Activated CD8-positive, alpha-beta T cell treated with anti-CD3 and anti-CD28 coated beads, Interleukin-2, amount 10 ng/mL, durations not matched to agents 7 days and 5 days (primary cell): ENCODE data around the gene MPZL3. TPM values are rescaled to one million over a fixed set of nuclear protein-coding genes. Genes with fewer than 3 reads are reported as not detected.
"Not testable (repeated sequence)": the region's sequence is repeated elsewhere in the genome, so short reads cannot be mapped to it uniquely, and the experiment has no call there.

Experiments
- ATAC-seq: fragments of 150-1000 bp; cut with Tn5 transposase; one replicate; pipeline ENCODE4 v1.10.0; 2021; ENCODE audit warnings: moderate library complexity
- CTCF ChIA-PET: fragments of 350-600 bp; sonication (Branson Sonifier 250); formaldehyde crosslinking; loops from one replicate; lab custom pipeline; 2021; ENCODE audit warnings: antibody characterized with exemption; lab: Charles Lee
- POLR2A ChIA-PET: fragments of 350-600 bp; sonication (Branson Sonifier 250); formaldehyde crosslinking; loops from one replicate; lab custom pipeline; 2021; ENCODE audit warnings: antibody characterized with exemption; lab: Charles Lee
- DNase-seq: peaks from one replicate; pipeline ENCODE4 v3.0.0-alpha.2; 2020
- H3K27ac Mint-ChIP-seq: one replicate; pipeline ENCODE4 v1.8.0; 2021; ENCODE audit warnings: mild to moderate bottlenecking, mixed read lengths
- H3K27me3 Mint-ChIP-seq: one replicate; pipeline ENCODE4 v1.8.0; 2021; ENCODE audit warnings: low read depth, mixed read lengths
- H3K36me3 Mint-ChIP-seq: one replicate; pipeline ENCODE4 v1.8.0; 2021; ENCODE audit warnings: low read depth, mixed read lengths
- H3K4me1 Mint-ChIP-seq: one replicate; pipeline ENCODE4 v1.8.0; 2021; ENCODE audit warnings: low read depth, mixed read lengths
- H3K4me3 Mint-ChIP-seq: one replicate; pipeline ENCODE4 v1.8.0; 2021; ENCODE audit warnings: mild to moderate bottlenecking, mixed read lengths
- H3K9me3 Mint-ChIP-seq: one replicate; pipeline ENCODE4 v1.8.0; 2022; ENCODE audit warnings: mixed read lengths; ENCODE audit not compliant: insufficient read depth
- total RNA-seq, 2 experiments: library from RNA; stranded (reverse); gene quantifications; one replicate each; pipeline ENCODE4 v1.2.3, GENCODE V29; 2021

The MPZL3 gene
- total RNA-seq, 2 experiments from 2014 or later, result 19.6 to 20.0 TPM

DNA sequence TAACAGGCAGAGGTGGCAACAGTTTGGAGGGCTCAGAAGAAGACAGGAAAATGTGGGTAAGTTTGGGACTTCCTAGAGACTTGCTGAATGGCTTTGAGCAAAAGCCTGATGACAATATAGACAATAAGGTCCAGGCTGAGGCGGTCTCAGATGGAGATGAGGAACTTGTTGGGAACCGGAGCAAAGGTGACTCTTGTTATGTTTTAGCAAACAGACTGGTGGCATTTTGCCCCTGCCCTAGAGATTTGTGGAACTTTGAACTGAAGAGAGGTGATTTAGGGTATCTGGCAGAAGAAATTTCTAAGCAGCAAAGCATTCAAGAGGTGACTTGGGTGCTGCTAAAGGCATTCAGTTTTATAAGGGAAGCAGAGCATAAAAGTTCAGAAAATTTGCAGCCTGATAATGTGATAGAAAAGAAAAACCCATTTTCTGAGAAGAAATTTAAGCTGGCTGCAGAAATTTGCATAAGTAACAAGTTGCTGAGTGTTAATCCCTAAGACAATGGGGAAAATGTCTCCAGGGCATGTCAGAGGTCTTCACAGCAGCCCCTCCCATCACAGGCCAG, 61.1 kb downstream of the MPZL3 start:
- ChIA-PET POLR2A (interaction anchor here (0.9 kb wide), 1 partner anchor 90 kb away, joined by 3 read pairs; no protein-coding TSS in a partner anchor), CTCF (interaction anchor here (1.6 kb wide), 1 partner anchor 19 kb away, joined by 7 read pairs; no protein-coding TSS in a partner anchor)
- Mint-ChIP-seq H3K27me3 (peaks cover 24% of the 10 kb centered on the region), H3K36me3 (peaks cover 51% of the 10 kb centered on the region)
- H3K27ac Mint-ChIP-seq, H3K4me1 Mint-ChIP-seq, ATAC-seq, H3K4me3 Mint-ChIP-seq, DNase-seq, H3K9me3 Mint-ChIP-seq: not testable (repeated sequence)

DNA sequence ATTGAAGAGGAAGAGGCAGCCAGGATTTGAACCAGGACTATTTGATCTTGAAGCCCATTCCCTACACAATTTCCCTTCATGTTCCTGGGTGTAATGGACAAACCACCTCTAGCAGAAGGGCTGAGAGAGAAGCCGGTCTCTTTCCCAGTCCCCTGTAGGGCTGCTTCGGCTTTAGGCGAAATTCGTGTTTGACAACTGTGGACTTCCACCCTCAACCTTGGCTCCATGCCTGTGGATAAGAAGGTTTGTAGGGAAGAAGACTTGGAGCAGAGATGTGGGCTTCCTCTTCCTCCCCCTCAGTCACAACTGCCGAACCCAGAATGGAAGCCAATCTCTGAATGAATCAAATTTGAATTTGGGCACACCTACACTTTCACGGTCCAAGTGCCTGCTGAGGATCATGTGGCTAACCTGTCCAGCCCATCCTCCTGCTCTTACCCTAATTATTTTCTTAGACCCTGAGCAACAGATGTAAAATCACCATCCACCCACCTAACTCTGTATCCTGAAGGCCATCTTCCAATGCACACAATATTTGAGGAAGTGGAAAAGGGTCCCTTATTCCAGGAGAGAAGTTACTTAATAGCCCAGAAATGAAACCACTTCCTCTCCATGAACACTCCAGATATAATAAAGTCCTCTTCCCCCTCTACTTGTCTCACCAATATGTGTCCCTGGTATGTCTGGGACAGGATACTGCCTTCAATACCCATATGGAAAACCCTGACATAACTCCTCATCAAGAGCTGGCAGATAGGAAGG, 65.6 kb downstream of the MPZL3 start:
- H3K36me3 Mint-ChIP-seq, result peaks cover 11% of the 10 kb centered on the region
- no peak for DNase-seq
- H3K4me3 Mint-ChIP-seq, result no peak overlapping the region
- peaks cover 3% of the 10 kb centered on the region for H3K4me1 Mint-ChIP-seq
- H3K27ac Mint-ChIP-seq, result no peak overlapping the region
- H3K9me3 Mint-ChIP-seq, result no peaks in the 10 kb centered on the region
- peaks cover 31% of the 10 kb centered on the region for H3K27me3 Mint-ChIP-seq
- no peak for ATAC-seq
- CTCF ChIA-PET, result interaction anchor here (1.0 to 3.2 kb wide), 4 partner anchors 12 to 30 kb away, joined by 3 to 26 read pairs (median 10); no protein-coding TSS in a partner anchor
- POLR2A ChIA-PET, result no interaction called here

GRCh38 chr11:118184784-118185579, 67.2 kb downstream of the MPZL3 start:
- POLR2A ChIA-PET, result no interaction called here
- no peak for DNase-seq
- peaks cover 25% of the 10 kb centered on the region for H3K27me3 Mint-ChIP-seq
- CTCF ChIA-PET, result interaction anchor here (1.0 to 2.7 kb wide), 5 partner anchors 13 to 111 kb away, joined by 3 to 26 read pairs (median 5); no protein-coding TSS in a partner anchor
- H3K27ac Mint-ChIP-seq, result no peak overlapping the region
- no peaks in the 10 kb centered on the region for H3K9me3 Mint-ChIP-seq
- peaks cover 6% of the 10 kb centered on the region for H3K4me1 Mint-ChIP-seq
- H3K4me3 Mint-ChIP-seq, result no peak overlapping the region
- no peaks in the 10 kb centered on the region for H3K36me3 Mint-ChIP-seq
- ATAC-seq, result no peak

- H3K27me3 Mint-ChIP-seq, result peaks cover 20% of the 10 kb centered on the region
- DNase-seq, H3K27ac Mint-ChIP-seq, H3K9me3 Mint-ChIP-seq, ATAC-seq, POLR2A ChIA-PET, H3K4me3 Mint-ChIP-seq, H3K36me3 Mint-ChIP-seq, H3K4me1 Mint-ChIP-seq: not testable (repeated sequence)
- CTCF ChIA-PET, result interaction anchor here (2.7 kb wide), 1 partner anchor 12 kb away, joined by 26 read pairs; no protein-coding TSS in a partner anchor
Observed at GRCh38 chr11:118183691-118184090, 68.5 kb downstream of the MPZL3 start.

DNA sequence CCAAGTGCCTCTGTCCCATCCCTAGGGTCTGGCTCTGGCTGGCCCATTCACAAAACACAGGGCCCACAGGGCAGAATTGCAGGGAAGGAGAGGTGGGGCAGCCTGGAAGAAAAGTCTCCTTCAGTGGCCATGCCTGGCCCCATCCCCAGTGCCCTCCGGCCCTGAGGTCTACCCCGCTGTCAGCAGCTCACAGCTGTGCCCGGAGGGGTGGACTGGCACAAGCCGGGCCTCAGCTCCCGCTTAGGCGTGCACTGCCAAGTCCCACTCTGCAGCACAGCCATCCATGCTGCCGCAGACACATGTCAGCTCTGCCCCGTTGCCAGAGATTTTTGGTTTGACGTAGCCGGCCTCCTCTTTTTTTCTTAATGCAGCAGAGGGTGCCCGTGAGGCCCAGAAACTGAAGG, 71.9 kb downstream of the MPZL3 start:
- CTCF ChIA-PET, result interaction anchor here (0.7 to 4.0 kb wide), 6 partner anchors 9 to 185 kb away, joined by 3 to 44 read pairs (median 5); no protein-coding TSS in a partner anchor
- Mint-ChIP-seq H3K9me3 (no peaks in the 10 kb centered on the region), H3K27ac (no peak overlapping the region), H3K4me1 (peaks cover 6% of the 10 kb centered on the region), H3K27me3 (peaks cover 21% of the 10 kb centered on the region), H3K36me3 (no peaks in the 10 kb centered on the region), H3K4me3 (no peak overlapping the region)
- POLR2A ChIA-PET, result interaction anchor here (0.6 to 0.9 kb wide), 2 partner anchors 22 to 275 kb away, joined by 3 read pairs; no protein-coding TSS in a partner anchor
- DNase-seq (peak; percentile 30), ATAC-seq (peak; percentile 51)

- ATAC-seq (no peak), DNase-seq (no peak)
- ChIA-PET CTCF (interaction anchor here (0.8 to 1.4 kb wide), 2 partner anchors 104 to 114 kb away, joined by 3 read pairs; no protein-coding TSS in a partner anchor), POLR2A (no interaction called here)
- Mint-ChIP-seq H3K27ac (no peak overlapping the region), H3K4me1 (peaks cover 8% of the 10 kb centered on the region), H3K4me3 (no peak overlapping the region), H3K9me3 (no peaks in the 10 kb centered on the region), H3K27me3 (peaks cover 14% of the 10 kb centered on the region), H3K36me3 (no peaks in the 10 kb centered on the region)
Observed at GRCh38 chr11:118176778-118177134, 75.4 kb downstream of the MPZL3 start.

Other genes starting within 250 kb of the MPZL3 start
- under 1 TPM; 0.37 to 0.50 TPM for gene TMPRSS4, start 175.3 kb downstream of the MPZL3 start, total RNA-seq
- gene SMIM35, start 165.4 kb downstream of the MPZL3 start, total RNA-seq, result 1 to 10 TPM; 2.2 to 2.4 TPM
- under 1 TPM; 0.05 TPM for gene SCN4B, start 99.5 kb downstream of the MPZL3 start, total RNA-seq
- gene SCN2B, start 75.7 kb downstream of the MPZL3 start, total RNA-seq, result not detected
- 100 to 1,000 TPM; 140 to 144 TPM for gene JAML, start 27.4 kb downstream of the MPZL3 start, total RNA-seq
- 10 to 100 TPM; 11.7 to 12.2 TPM for gene MPZL2, start 11.9 kb upstream of the MPZL3 start, total RNA-seq
- 100 to 1,000 TPM; 515 to 530 TPM for gene CD3E, start 52.4 kb upstream of the MPZL3 start, total RNA-seq
- gene CD3D, start 90.3 kb upstream of the MPZL3 start, total RNA-seq, result 100 to 1,000 TPM; 541 to 588 TPM
- gene CD3G, start 92.0 kb upstream of the MPZL3 start, total RNA-seq, result 100 to 1,000 TPM; 227 to 232 TPM
- gene UBE4A, start 107.2 kb upstream of the MPZL3 start, total RNA-seq, result 10 to 100 TPM; 38.5 to 39.8 TPM
- gene ATP5MG, start 149.2 kb upstream of the MPZL3 start, total RNA-seq, result 100 to 1,000 TPM; 275 to 298 TPM
- gene KMT2A, start 184.1 kb upstream of the MPZL3 start, total RNA-seq, result 10 to 100 TPM; 83.1 to 86.7 TPM